CD4-positive, CD25-positive, alpha-beta regulatory T cell (primary cell): ENCODE data around the gene YIPF5. TPM values are rescaled to one million over a fixed set of nuclear protein-coding genes. Genes with fewer than 3 reads are reported as not detected.

Experiments
- ATAC-seq, 2 donors: fragments of 150-1000 bp; cut with Tn5 transposase; one replicate each; pipeline ENCODE4 v1.10.0; 2021; ENCODE audit warnings: low read depth in 2 of 2, moderate number of reproducible peaks in 2 of 2, moderate library complexity in 1 of 2
- DNase-seq, 3 donors: peaks; one replicate each; pipeline versions ENCODE4 v3.0.0 to v3.0.0-alpha.2; 2012 to 2022; ENCODE audit warnings: mixed read lengths in 1 of 3
- H3K27ac ChIP-seq: one replicate; pipeline ENCODE4 v1.7.0; 2013; ENCODE audit warnings: mild to moderate bottlenecking, low read length; ENCODE audit not compliant: insufficient read depth, poor library complexity, severe bottlenecking
- H3K27me3 ChIP-seq: one replicate; pipeline ENCODE4 v1.7.0; 2013; ENCODE audit warnings: low read length; ENCODE audit not compliant: control insufficient read depth, insufficient read depth
- H3K36me3 ChIP-seq: one replicate; pipeline ENCODE4 v1.7.0; 2013; ENCODE audit warnings: mild to moderate bottlenecking, low read length, moderate library complexity; ENCODE audit not compliant: control insufficient read depth, insufficient read depth
- H3K4me1 ChIP-seq: 2 replicates; pipeline ENCODE4 v1.7.0; 2013; ENCODE audit warnings: mild to moderate bottlenecking, low read length; ENCODE audit not compliant: insufficient read depth, control insufficient read depth, poor library complexity, severe bottlenecking
- H3K4me3 ChIP-seq: one replicate; pipeline ENCODE4 v1.7.0; 2013; ENCODE audit warnings: low read depth, mild to moderate bottlenecking, low read length, moderate library complexity
- H3K9me3 ChIP-seq, 2 experiments: 1 replicate in 1 of 2; 2 replicates in 1 of 2; pipeline ENCODE4 v1.7.0; 2013; ENCODE audit warnings: low read length in 2 of 2, mild to moderate bottlenecking in 1 of 2, moderate library complexity in 1 of 2; ENCODE audit not compliant: control insufficient read depth in 2 of 2
- H3K27ac Mint-ChIP-seq, 3 donors: one replicate each; pipeline ENCODE4 v1.8.0; 2020 to 2022; ENCODE audit warnings: mild to moderate bottlenecking in 3 of 3, mixed read lengths in 3 of 3, moderate library complexity in 2 of 3
- H3K27me3 Mint-ChIP-seq: one replicate; pipeline ENCODE4 v1.8.0; 2022; ENCODE audit warnings: mild to moderate bottlenecking, mixed read lengths
- H3K36me3 Mint-ChIP-seq: one replicate; pipeline ENCODE4 v1.8.0; 2020; ENCODE audit warnings: mixed read lengths
- H3K4me1 Mint-ChIP-seq, 4 donors: one replicate each; pipeline ENCODE4 v1.8.0; 2020 to 2022; ENCODE audit warnings: mixed read lengths in 4 of 4, mild to moderate bottlenecking in 1 of 4
- H3K4me3 Mint-ChIP-seq, 4 donors: one replicate each; pipeline ENCODE4 v1.8.0; 2020 to 2022; ENCODE audit warnings: mild to moderate bottlenecking in 4 of 4, mixed read lengths in 4 of 4, moderate library complexity in 3 of 4
- H3K9me3 Mint-ChIP-seq, 7 donors: one replicate each; pipeline ENCODE4 v1.8.0; 2020 to 2022; ENCODE audit warnings: mixed read lengths in 7 of 7, mild to moderate bottlenecking in 3 of 7, moderate library complexity in 2 of 7
- polyA plus RNA-seq, 4 donors: library from polyadenylated mRNA; unstranded; fragments of 300-500 nt; fragmentation: Illumina TruSeq; gene quantifications; one replicate each; pipeline ENCODE4 v1.2.3, GENCODE V29; 2021
- total RNA-seq: library from RNA; stranded (reverse); gene quantifications from one replicate; pipeline ENCODE4 v1.2.3, GENCODE V29; 2022

YIPF5 gene
- total and polyA plus RNA-seq, 5 donors from 2014 or later = 45.4 to 104 (median 73.5) TPM

- Mint-ChIP-seq H3K27me3 (no peaks in the 10 kb centered on the region), H3K4me1 (peaks cover 0 to 30% (median 19%) of the 10 kb centered on the region in 4 donors), H3K4me3 (no peak overlapping the region), H3K36me3 (no peaks in the 10 kb centered on the region), H3K27ac (no peak overlapping the region), H3K9me3 (no peaks in the 10 kb centered on the region)
- Histone ChIP-seq H3K4me1 (peaks cover 44% of the 10 kb centered on the region), H3K27ac (peak overlapping the region; percentile 88), H3K36me3 (no peaks in the 10 kb centered on the region), H3K4me3 (no peak overlapping the region), H3K9me3 (no peaks in the 10 kb centered on the region), H3K27me3 (no peaks in the 10 kb centered on the region)
- ATAC-seq (no peak), DNase-seq (no peak)
Observed at GRCh38 chr5:144192661-144193060, 22.2 kb upstream of the YIPF5 start.

GRCh38 chr5:144191998-144192397 is 21.5 kb upstream of the YIPF5 start:
- H3K4me3 Mint-ChIP-seq = no peak overlapping the region
- no peaks in the 10 kb centered on the region for H3K27me3 Mint-ChIP-seq
- Histone ChIP-seq H3K27ac (peak overlapping the region; percentile 88), H3K4me3 (peak overlapping the region; percentile 79), H3K4me1 (peaks cover 50% of the 10 kb centered on the region), H3K27me3 (no peaks in the 10 kb centered on the region), H3K9me3 (no peaks in the 10 kb centered on the region), H3K36me3 (no peaks in the 10 kb centered on the region)
- H3K4me1 Mint-ChIP-seq = peaks cover 0 to 37% (median 26%) of the 10 kb centered on the region in 4 donors
- DNase-seq (peak; percentile 28 to 95 (median 85)), ATAC-seq (peak; percentile 73 to 75)
- H3K27ac Mint-ChIP-seq = no peak overlapping the region
- no peaks in the 10 kb centered on the region for H3K36me3 Mint-ChIP-seq
- no peaks in the 10 kb centered on the region for H3K9me3 Mint-ChIP-seq

GRCh38 chr5:144191531-144191930 is 21.1 kb upstream of the YIPF5 start:
- Mint-ChIP-seq H3K27ac (peak overlapping the region in 1 of 3 donors; percentile 94), H3K27me3 (no peaks in the 10 kb centered on the region), H3K36me3 (no peaks in the 10 kb centered on the region), H3K4me3 (peak overlapping the region in 2 of 4 donors; percentile 17 to 76), H3K9me3 (no peaks in the 10 kb centered on the region), H3K4me1 (peaks cover 0 to 40% (median 30%) of the 10 kb centered on the region in 4 donors)
- Histone ChIP-seq H3K4me3 (peak overlapping the region; percentile 79), H3K36me3 (no peaks in the 10 kb centered on the region), H3K4me1 (peaks cover 55% of the 10 kb centered on the region), H3K9me3 (no peaks in the 10 kb centered on the region), H3K27me3 (no peaks in the 10 kb centered on the region), H3K27ac (peak overlapping the region; percentile 88)
- no peak for DNase-seq
- no peak for ATAC-seq

GRCh38 chr5:144189800-144190429 is 19.5 kb upstream of the YIPF5 start:
- no peaks in the 10 kb centered on the region for H3K36me3 Mint-ChIP-seq
- H3K4me3 Mint-ChIP-seq = peak overlapping the region; percentile 33 to 85 (median 78)
- DNase-seq (peak; percentile 72 to 88 (median 75)), ATAC-seq (peak; percentile 62 to 69)
- no peaks in the 10 kb centered on the region for H3K9me3 Mint-ChIP-seq
- Histone ChIP-seq H3K36me3 (no peaks in the 10 kb centered on the region), H3K27me3 (no peaks in the 10 kb centered on the region), H3K9me3 (no peaks in the 10 kb centered on the region), H3K4me1 (peaks cover 69% of the 10 kb centered on the region), H3K4me3 (peak overlapping the region; percentile 64), H3K27ac (peak overlapping the region; percentile 88)
- H3K27ac Mint-ChIP-seq = peak overlapping the region; percentile 90 to 99 (median 95)
- peaks cover 11 to 50% (median 42%) of the 10 kb centered on the region in 4 donors for H3K4me1 Mint-ChIP-seq
- no peaks in the 10 kb centered on the region for H3K27me3 Mint-ChIP-seq

GRCh38 chr5:144187699-144188294 is 17.3 kb upstream of the YIPF5 start:
- ATAC-seq = peak; percentile 78 to 80
- Mint-ChIP-seq H3K9me3 (no peaks in the 10 kb centered on the region), H3K36me3 (no peaks in the 10 kb centered on the region), H3K4me3 (peak overlapping the region; percentile 33 to 85 (median 68)), H3K4me1 (peaks cover 24 to 63% (median 50%) of the 10 kb centered on the region in 4 donors), H3K27ac (peak overlapping the region; percentile 90 to 99 (median 90)), H3K27me3 (no peaks in the 10 kb centered on the region)
- no peaks in the 10 kb centered on the region for H3K9me3 ChIP-seq
- peak; percentile 75 to 93 (median 85) for DNase-seq
- H3K4me1 ChIP-seq = peaks cover 74% of the 10 kb centered on the region
- H3K27me3 ChIP-seq = no peaks in the 10 kb centered on the region
- H3K36me3 ChIP-seq = no peaks in the 10 kb centered on the region
- peak overlapping the region; percentile 42 for H3K4me3 ChIP-seq
- peak overlapping the region; percentile 88 for H3K27ac ChIP-seq

GRCh38 chr5:144183254-144183889 is 12.9 kb upstream of the YIPF5 start:
- Mint-ChIP-seq H3K27me3 (no peaks in the 10 kb centered on the region), H3K4me3 (peak overlapping the region in 1 of 4 donors; percentile 11), H3K27ac (no peak overlapping the region), H3K36me3 (no peaks in the 10 kb centered on the region), H3K4me1 (peaks cover 29 to 47% (median 34%) of the 10 kb centered on the region in 4 donors), H3K9me3 (no peaks in the 10 kb centered on the region)
- no peaks in the 10 kb centered on the region for H3K36me3 ChIP-seq
- peak overlapping the region; percentile 23 for H3K4me3 ChIP-seq
- H3K4me1 ChIP-seq = peaks cover 37% of the 10 kb centered on the region
- ATAC-seq = no peak
- DNase-seq = peak in 1 of 3 donors; percentile 45
- H3K27ac ChIP-seq = no peak overlapping the region
- no peaks in the 10 kb centered on the region for H3K27me3 ChIP-seq
- no peaks in the 10 kb centered on the region for H3K9me3 ChIP-seq

- DNase-seq (no peak), ATAC-seq (no peak)
- Mint-ChIP-seq H3K4me1 (peaks cover 7 to 12% (median 11%) of the 10 kb centered on the region in 4 donors), H3K36me3 (no peaks in the 10 kb centered on the region), H3K9me3 (no peaks in the 10 kb centered on the region), H3K27ac (no peak overlapping the region), H3K4me3 (no peak overlapping the region), H3K27me3 (no peaks in the 10 kb centered on the region)
- Histone ChIP-seq H3K4me1 (peaks cover 5% of the 10 kb centered on the region), H3K4me3 (no peak overlapping the region), H3K9me3 (no peaks in the 10 kb centered on the region), H3K27me3 (peaks cover 4% of the 10 kb centered on the region), H3K27ac (no peak overlapping the region), H3K36me3 (no peaks in the 10 kb centered on the region)
Observed at GRCh38 chr5:144179226-144179625, 8.8 kb upstream of the YIPF5 start.
